H9 (cell line): ENCODE results near the gene KRTAP26-1. TPM values are rescaled to one million over a fixed set of nuclear protein-coding genes. Genes with fewer than 3 reads are reported as not detected.

Experiments used
- DNase-seq: peaks from one replicate; pipeline ENCODE4 v3.0.0-alpha.2; 2017
- H2AFZ ChIP-seq: one replicate; pipeline ENCODE4 v1.6.1; 2013; ENCODE audit warnings: mild to moderate bottlenecking, low read length, control low read depth, moderate library complexity
- H2AK5ac ChIP-seq: 2 replicates; pipeline ENCODE4 v1.6.1; 2013; ENCODE audit warnings: low read length, control low read depth, mixed read lengths; ENCODE audit not compliant: insufficient read length
- H2BK120ac ChIP-seq: one replicate; pipeline ENCODE4 v1.6.1; 2013; ENCODE audit warnings: low read depth, mild to moderate bottlenecking, low read length, control low read depth, inconsistent platforms; ENCODE audit not compliant: poor library complexity, severe bottlenecking
- H2BK12ac ChIP-seq: 2 replicates; pipeline ENCODE4 v1.6.1; 2013; ENCODE audit warnings: low read length, control low read depth, mixed read lengths, low read depth; ENCODE audit not compliant: insufficient read length
- H2BK15ac ChIP-seq: 2 replicates; pipeline ENCODE4 v1.6.1; 2013; ENCODE audit warnings: low read depth, low read length, control low read depth
- H2BK20ac ChIP-seq: one replicate; pipeline ENCODE4 v1.6.1; 2013; ENCODE audit warnings: low read depth, mild to moderate bottlenecking, low read length, control low read depth, inconsistent platforms; ENCODE audit not compliant: poor library complexity, severe bottlenecking
- H2BK5ac ChIP-seq: 2 replicates; pipeline ENCODE4 v1.6.1; 2013; ENCODE audit warnings: low read length, control low read depth, mixed read lengths; ENCODE audit not compliant: insufficient read length
- H3K14ac ChIP-seq: 2 replicates; pipeline ENCODE4 v1.6.1; 2013; ENCODE audit warnings: low read length, control low read depth; ENCODE audit not compliant: insufficient read depth
- H3K18ac ChIP-seq: 2 replicates; pipeline ENCODE4 v1.6.1; 2013; ENCODE audit warnings: low read depth, mild to moderate bottlenecking, mixed read lengths, low read length, control low read depth; ENCODE audit not compliant: insufficient read length
- H3K23ac ChIP-seq: 2 replicates; pipeline ENCODE4 v1.6.1; 2013; ENCODE audit warnings: low read length, control low read depth, mixed read lengths, low read depth; ENCODE audit not compliant: insufficient read length
- H3K23me2 ChIP-seq: 2 replicates; pipeline ENCODE4 v1.6.1; 2013; ENCODE audit warnings: low read depth, mild to moderate bottlenecking, mixed read lengths, low read length, control low read depth; ENCODE audit not compliant: insufficient read length, poor library complexity, severe bottlenecking
- H3K27ac ChIP-seq: 2 replicates; pipeline ENCODE4 v1.5.1; 2013; ENCODE audit warnings: low read length, control low read depth, mixed read lengths, low read depth; ENCODE audit not compliant: insufficient read length
- H3K27me3 ChIP-seq: 2 replicates; pipeline ENCODE4 v1.6.1; 2013; ENCODE audit warnings: low read length, control low read depth, inconsistent platforms; ENCODE audit not compliant: insufficient read depth
- H3K4ac ChIP-seq: 2 replicates; pipeline ENCODE4 v1.6.1; 2013; ENCODE audit warnings: low read depth, mild to moderate bottlenecking, control low read depth, inconsistent platforms, low read length, moderate library complexity
- H3K4me1 ChIP-seq: 2 replicates; pipeline ENCODE4 v1.6.1; 2013; ENCODE audit warnings: low read length, control low read depth, inconsistent platforms; ENCODE audit not compliant: insufficient read depth
- H3K4me2 ChIP-seq: 2 replicates; pipeline ENCODE4 v1.6.1; 2013; ENCODE audit warnings: low read length, control low read depth, mixed read lengths; ENCODE audit not compliant: insufficient read length, insufficient read depth
- H3K56ac ChIP-seq: 2 replicates; pipeline ENCODE4 v1.6.1; 2013; ENCODE audit warnings: low read depth, mild to moderate bottlenecking, mixed read lengths, low read length, control low read depth; ENCODE audit not compliant: insufficient read length
- H3K79me1 ChIP-seq: 2 replicates; pipeline ENCODE4 v1.6.1; 2013; ENCODE audit warnings: low read depth, mild to moderate bottlenecking, moderate library complexity, low read length, control low read depth, inconsistent platforms; ENCODE audit not compliant: insufficient read depth, poor library complexity, severe bottlenecking
- H3K79me2 ChIP-seq: 2 replicates; pipeline ENCODE4 v1.6.1; 2013; ENCODE audit warnings: low read length, control low read depth, inconsistent platforms; ENCODE audit not compliant: insufficient read depth
- H3K9ac ChIP-seq: 2 replicates; pipeline ENCODE4 v1.6.1; 2013; ENCODE audit warnings: low read length, control low read depth, mixed read lengths; ENCODE audit not compliant: insufficient read length; ENCODE audit errors: extremely low read depth
- H3K9me3 ChIP-seq: one replicate; pipeline ENCODE4 v1.6.1; 2013; ENCODE audit warnings: low read depth, low read length, inconsistent platforms; ENCODE audit not compliant: control insufficient read depth
- H3T11ph ChIP-seq: one replicate; pipeline ENCODE4 v1.6.1; 2013; ENCODE audit warnings: mild to moderate bottlenecking, low read length, control low read depth, inconsistent platforms
- H4K20me1 ChIP-seq: one replicate; pipeline ENCODE4 v1.6.1; 2013; ENCODE audit not compliant: control insufficient read depth, insufficient read length, insufficient read depth
- H4K5ac ChIP-seq: 2 replicates; pipeline ENCODE4 v1.6.1; 2013; ENCODE audit warnings: low read depth, mild to moderate bottlenecking, mixed read lengths, low read length, control low read depth; ENCODE audit not compliant: insufficient read length
- H4K8ac ChIP-seq: replicated peaks from 2 replicates; pipeline ENCODE4 v1.6.1; 2013; ENCODE audit warnings: low read length, control low read depth, mixed read lengths, low read depth; ENCODE audit not compliant: insufficient read length
- H4K91ac ChIP-seq: 2 replicates; pipeline ENCODE4 v1.6.1; 2013; ENCODE audit warnings: low read depth, mild to moderate bottlenecking, moderate library complexity, mixed read lengths, low read length, control low read depth; ENCODE audit not compliant: insufficient read length
- H3K27ac Mint-ChIP-seq, 3 experiments: 2 replicates in 2 of 3; 3 replicates in 1 of 3; pipeline ENCODE4 v1.8.0; 2020 to 2021; ENCODE audit warnings: mixed read lengths in 3 of 3, mild to moderate bottlenecking in 1 of 3, moderate library complexity in 1 of 3
- H3K27me3 Mint-ChIP-seq: 2 replicates; pipeline ENCODE4 v1.8.0; 2021; ENCODE audit warnings: low read depth, mild to moderate bottlenecking, moderate library complexity, mixed read lengths
- H3K36me3 Mint-ChIP-seq, 3 experiments: 2 replicates in 2 of 3; 3 replicates in 1 of 3; pipeline ENCODE4 v1.8.0; 2020 to 2021; ENCODE audit warnings: low read depth in 3 of 3, mixed read lengths in 3 of 3; ENCODE audit not compliant: insufficient read depth in 1 of 3
- H3K4me1 Mint-ChIP-seq, 2 experiments: 2 replicates each; pipeline ENCODE4 v1.8.0; 2020; ENCODE audit warnings: mixed read lengths in 2 of 2
- H3K4me3 Mint-ChIP-seq, 2 experiments: 2 replicates in 1 of 2; 3 replicates in 1 of 2; pipeline ENCODE4 v1.8.0; 2020 to 2021; ENCODE audit warnings: mild to moderate bottlenecking in 2 of 2, mixed read lengths in 2 of 2, moderate library complexity in 1 of 2
- H3K9me3 Mint-ChIP-seq, 2 experiments: 2 replicates in 1 of 2; 3 replicates in 1 of 2; pipeline ENCODE4 v1.8.0; 2020; ENCODE audit warnings: mild to moderate bottlenecking in 2 of 2, mixed read lengths in 2 of 2, moderate library complexity in 1 of 2
- WGBS: extraction: QIAGEN DNeasy Blood & Tissue Kit; methylation state at CpG from one replicate; pipeline ENCODE4 v1.1.7; 2013; ENCODE audit warnings: missing lambda C conversion rate, low lambda C conversion rate, mixed read lengths; ENCODE audit not compliant: insufficient read length; ENCODE audit errors: extremely low coverage; 5-methylcytosine and 5-hydroxymethylcytosine counted together
- total RNA-seq: library from RNA; stranded (reverse); gene quantifications from 2 replicates; pipeline ENCODE4 v1.2.1, GENCODE V29; 2021
- TF ChIP-seq, protein P1 (sequence below): fragments of 200-600 bp; sonication (generic); conservative IDR thresholded peaks from 3 replicates; pipeline ENCODE4 v1.8.0; 2021; ENCODE audit warnings: antibody characterized with exemption, mild to moderate bottlenecking

Gene KRTAP26-1
- total RNA-seq, 1 experiment from 2014 or later, result not detected

- Mint-ChIP-seq H3K9me3 (no peaks in the 10 kb centered on the region), H3K27me3 (no peaks in the 10 kb centered on the region), H3K27ac (no peak overlapping the region), H3K4me1 (peaks cover 4 to 18% of the 10 kb centered on the region in 2 experiments), H3K36me3 (no peaks in the 10 kb centered on the region), H3K4me3 (no peak overlapping the region)
- no peak for DNase-seq
- Histone ChIP-seq H3K18ac (no peak overlapping the region), H2BK120ac (no peak overlapping the region), H2BK15ac (no peak overlapping the region), H2BK5ac (no peak overlapping the region), H3K79me1 (no peaks in the 10 kb centered on the region), H4K5ac (no peak overlapping the region), H3K4ac (no peak overlapping the region), H4K91ac (no peak overlapping the region), H3K27me3 (no peaks in the 10 kb centered on the region), H3K23ac (no peak overlapping the region), H3T11ph (no peak overlapping the region), H3K4me2 (no peak overlapping the region), H4K8ac (no peak overlapping the region), H3K4me1 (peaks cover 4% of the 10 kb centered on the region; the same call in 1 of the 2 replicates), H2AFZ (no peak overlapping the region), H2AK5ac (no peak overlapping the region), H3K9ac (no peak overlapping the region), H3K23me2 (no peaks in the 10 kb centered on the region), H3K79me2 (no peaks in the 10 kb centered on the region), H3K56ac (no peak overlapping the region), H2BK20ac (no peak overlapping the region), H2BK12ac (no peak overlapping the region), H3K27ac (no peak overlapping the region), H3K14ac (no peak overlapping the region), H3K9me3 (no peaks in the 10 kb centered on the region), H4K20me1 (no peaks in the 10 kb centered on the region)
- WGBS, result no CpG with 5 or more reads among the region's 1 CpG
- TF ChIP-seq, protein P1, sequence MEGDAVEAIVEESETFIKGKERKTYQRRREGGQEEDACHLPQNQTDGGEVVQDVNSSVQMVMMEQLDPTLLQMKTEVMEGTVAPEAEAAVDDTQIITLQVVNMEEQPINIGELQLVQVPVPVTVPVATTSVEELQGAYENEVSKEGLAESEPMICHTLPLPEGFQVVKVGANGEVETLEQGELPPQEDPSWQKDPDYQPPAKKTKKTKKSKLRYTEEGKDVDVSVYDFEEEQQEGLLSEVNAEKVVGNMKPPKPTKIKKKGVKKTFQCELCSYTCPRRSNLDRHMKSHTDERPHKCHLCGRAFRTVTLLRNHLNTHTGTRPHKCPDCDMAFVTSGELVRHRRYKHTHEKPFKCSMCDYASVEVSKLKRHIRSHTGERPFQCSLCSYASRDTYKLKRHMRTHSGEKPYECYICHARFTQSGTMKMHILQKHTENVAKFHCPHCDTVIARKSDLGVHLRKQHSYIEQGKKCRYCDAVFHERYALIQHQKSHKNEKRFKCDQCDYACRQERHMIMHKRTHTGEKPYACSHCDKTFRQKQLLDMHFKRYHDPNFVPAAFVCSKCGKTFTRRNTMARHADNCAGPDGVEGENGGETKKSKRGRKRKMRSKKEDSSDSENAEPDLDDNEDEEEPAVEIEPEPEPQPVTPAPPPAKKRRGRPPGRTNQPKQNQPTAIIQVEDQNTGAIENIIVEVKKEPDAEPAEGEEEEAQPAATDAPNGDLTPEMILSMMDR, result no peak
These were observed 34.3 kb upstream of the KRTAP26-1 start for GRCh38 chr21:30354308-30355005.
